K562 (cell line): ENCODE measurements around the gene GZMH. TPM values are rescaled to one million over a fixed set of nuclear protein-coding genes. Genes with fewer than 3 reads are reported as not detected.

Experiments
- ATAC-seq: fragments of 200-7000 bp; cut with Tn5 transposase; 3 replicates; pipeline ENCODE4 v1.9.1; 2020; ENCODE audit warnings: moderate library complexity
- BruUV-seq: library from RNA; stranded (reverse); fragments of 400-500 nt; replicated peaks from 2 replicates; lab custom pipeline; 2021; lab: Mats Ljungman, UMichigan
- CTCF ChIA-PET: fragments of 300-600 bp; formaldehyde crosslinking; extraction: SDS; loops from one replicate; lab custom pipeline; 2021; ENCODE audit warnings: low intra/inter-chr PET ratio; lab: Yijun Ruan, JAX
- POLR2A ChIA-PET: fragments of 300-600, 350-650 bp; sonication (Branson Sonifier 250); formaldehyde crosslinking; extraction: SDS; loops from one replicate; lab custom pipeline; 2021; ENCODE audit warnings: antibody characterized with exemption, inconsistent platforms; lab: Yijun Ruan, JAX
- DNase-seq, 4 experiments: peaks; one replicate each; pipeline versions ENCODE4 v3.0.0 to v3.0.0-alpha.2; 2011 to 2018; ENCODE audit warnings: low spot score in 3 of 4, mixed read lengths in 3 of 4; ENCODE audit errors: extremely low read depth in 1 of 4
- FAIRE-seq: peaks from 2 replicates; lab custom pipeline; 2011; peaks lifted over from hg19 to GRCh38; lab: Jason Lieb, UNC
- H2AFZ ChIP-seq: 2 replicates; pipeline ENCODE4 v1.6.0; 2011; ENCODE audit warnings: low read depth, low read length, control low read depth, inconsistent platforms
- H3K27ac ChIP-seq: fragments of 200-600 bp; 3 replicates; pipeline ENCODE4 v1.8.0; 2011; ENCODE audit warnings: low read depth, mild to moderate bottlenecking, control low read depth, inconsistent platforms, low read length, moderate library complexity, mixed read lengths; ENCODE audit errors: extremely low read depth
- H3K27me3 ChIP-seq, 2 experiments: fragments of 300-600 bp in 1 of 2; 2 replicates in 1 of 2; 3 replicates in 1 of 2; pipeline versions ENCODE4 v1.6.0 to v1.8.0; 2011; ENCODE audit warnings: inconsistent platforms in 2 of 2, low read length in 2 of 2, mild to moderate bottlenecking in 1 of 2, mixed read lengths in 1 of 2, moderate library complexity in 1 of 2; ENCODE audit not compliant: control insufficient read depth in 2 of 2, insufficient read depth in 2 of 2
- H3K36me3 ChIP-seq: fragments of 300-600 bp; 3 replicates; pipeline ENCODE4 v1.8.0; 2011; ENCODE audit warnings: mild to moderate bottlenecking, low read length, inconsistent platforms; ENCODE audit not compliant: control insufficient read depth, insufficient read depth
- H3K4me1 ChIP-seq, 2 experiments: fragments of 200-600 bp in 1 of 2; replicated peaks in 1 of 2; 2 replicates in 1 of 2; 3 replicates in 1 of 2; pipeline versions ENCODE4 v1.5.1 to v1.8.0; 2011; ENCODE audit warnings: inconsistent platforms in 2 of 2, low read length in 2 of 2, mild to moderate bottlenecking in 1 of 2, mixed read lengths in 1 of 2, moderate library complexity in 1 of 2; ENCODE audit not compliant: control insufficient read depth in 2 of 2, insufficient read depth in 2 of 2
- H3K4me2 ChIP-seq: 2 replicates; pipeline ENCODE4 v1.6.1; 2011; ENCODE audit warnings: low read length, control low read depth, inconsistent platforms, mixed read lengths; ENCODE audit not compliant: insufficient read depth
- H3K4me3 ChIP-seq: fragments of 200-600 bp; sonication (generic), shearing (Covaris generic); 2 replicates; pipeline ENCODE4 v1.5.1; 2016; ENCODE audit warnings: control low read depth, inconsistent platforms
- H3K79me2 ChIP-seq: fragments of 200-600 bp; 3 replicates; pipeline ENCODE4 v1.8.0; 2011; ENCODE audit warnings: low read length, inconsistent platforms; ENCODE audit not compliant: control insufficient read depth, insufficient read depth
- H3K9ac ChIP-seq, 2 experiments: 2 replicates each; pipeline versions ENCODE4 v1.6.0 to v1.6.1; 2011; ENCODE audit warnings: low read depth in 2 of 2, low read length in 2 of 2, control low read depth in 1 of 2, inconsistent platforms in 1 of 2, mild to moderate bottlenecking in 1 of 2, mixed read lengths in 1 of 2; ENCODE audit not compliant: insufficient read depth in 1 of 2
- H3K9me1 ChIP-seq: one replicate; pipeline ENCODE4 v1.6.0; 2011; ENCODE audit warnings: inconsistent platforms, mild to moderate bottlenecking, low read length, moderate library complexity; ENCODE audit not compliant: control insufficient read depth, insufficient read depth
- H3K9me3 ChIP-seq: replicated peaks from 2 replicates; pipeline ENCODE4 v1.5.1; 2011; ENCODE audit warnings: low read depth, low read length, inconsistent platforms; ENCODE audit not compliant: control insufficient read depth, insufficient read depth
- H4K20me1 ChIP-seq: replicated peaks from 2 replicates; pipeline ENCODE4 v1.6.1; 2011; ENCODE audit warnings: low read length, inconsistent platforms, mixed read lengths; ENCODE audit not compliant: control insufficient read depth, insufficient read depth
- CBX5 ChIP-seq: IDR thresholded peaks from 2 replicates; pipeline ENCODE4 v1.6.1; 2014; ENCODE audit warnings: low read depth, borderline replicate concordance
- ERF ChIP-seq: fragments of 450-650 bp; formaldehyde crosslinking; IDR thresholded peaks from 2 replicates; pipeline ENCODE4 v1.4.0; 2020; ENCODE audit warnings: mild to moderate bottlenecking, mixed read lengths
- FOXK2 ChIP-seq, 2 experiments: fragments of 450-650 bp; IDR thresholded peaks in 1 of 2; conservative IDR thresholded peaks in 1 of 2; 2 replicates each; pipeline ENCODE4 v1.6.1; 2016; ENCODE audit warnings: low read depth in 2 of 2, mild to moderate bottlenecking in 1 of 2
- HMG20B ChIP-seq: fragments of 250-450 bp; sonication (Bioruptor Pico); IDR thresholded peaks from 2 replicates; pipeline ENCODE4 v1.5.0; 2021; ENCODE audit warnings: mild to moderate bottlenecking
- KAT8 ChIP-seq: fragments of 450-650 bp; IDR thresholded peaks from 2 replicates; pipeline ENCODE4 v1.6.1; 2016; ENCODE audit warnings: low read depth, mild to moderate bottlenecking
- MEF2A ChIP-seq: IDR thresholded peaks from 2 replicates; pipeline ENCODE4 v1.6.1; 2011; ENCODE audit warnings: low read depth, mild to moderate bottlenecking, low read length, moderate library complexity; ENCODE audit not compliant: control insufficient read depth
- NRF1 ChIP-seq, 2 experiments: fragments of 450-650 bp; IDR thresholded peaks in 1 of 2; conservative IDR thresholded peaks in 1 of 2; 2 replicates each; pipeline ENCODE4 v1.6.1; 2014; ENCODE audit warnings: mild to moderate bottlenecking in 2 of 2
- TAL1 ChIP-seq: fragments of 450-650 bp; IDR thresholded peaks from 2 replicates; pipeline ENCODE4 v1.6.1; 2016; ENCODE audit warnings: mild to moderate bottlenecking
- ZFP36 ChIP-seq: fragments of 150-350 bp; IDR thresholded peaks from 2 replicates; pipeline ENCODE4 v1.6.1; 2018; ENCODE audit warnings: low read length, low read depth; ENCODE audit not compliant: partially characterized antibody
- ZNF239 ChIP-seq: fragments of 250-450 bp; sonication (Bioruptor Pico); IDR thresholded peaks from 2 replicates; pipeline ENCODE4 v1.4.0; 2020; ENCODE audit warnings: mild to moderate bottlenecking
- ZNF644 ChIP-seq: fragments of 200-800 bp; sonication (Bioruptor generic); IDR thresholded peaks from 2 replicates; pipeline ENCODE4 v1.6.1; 2016; ENCODE audit warnings: low read depth, missing genetic modification characterization, missing compliant biosample characterization
- ZNF75A ChIP-seq: fragments of 450-650 bp; formaldehyde crosslinking; IDR thresholded peaks from 2 replicates; pipeline ENCODE4 v1.4.0; 2020; ENCODE audit warnings: mild to moderate bottlenecking
- WGBS: fragments of 100-300 bp; shearing (Covaris generic); methylation state at CpG from one replicate; pipeline ENCODE4 v1.1.6; 2016; ENCODE audit warnings: low coverage, mixed read lengths; ENCODE audit not compliant: insufficient coverage; ENCODE audit errors: missing lambda C conversion rate; 5-methylcytosine and 5-hydroxymethylcytosine counted together
- in situ Hi-C: fragments of 300-500 bp; cut with MboI; formaldehyde crosslinking; loops from 4 replicates; pipeline ENCODE4 v1.15.0; 2018; ENCODE audit warnings: inconsistent platforms, mixed read lengths
- intact Hi-C: fragments of 100-400 bp; cut with micrococcal nuclease; formaldehyde crosslinking; loops from 2 replicates; pipeline ENCODE4 v1.14.2; 2022
- polyA plus RNA-seq, 8 experiments: library from polyadenylated mRNA; depleted of rRNA in 4 of 8; stranded (reverse) in 5 of 8; unstranded in 3 of 8; fragments of >200 nt; fragmentation: Nextera tagmentation in 2 of 8; fragmentation: Illumina TruSeq in 1 of 8; extraction: Ambion mirVana in 2 of 8; extraction: Trizol in 1 of 8; gene quantifications; 2 replicates each; pipeline versions ENCODE4 v1.2.1 to v1.2.3, GENCODE V29; 2011 to 2014; ENCODE audit warnings: inconsistent platforms in 1 of 8, missing spikeins in 1 of 8
- total RNA-seq, 7 experiments: library from RNA; depleted of rRNA in 6 of 7; stranded (reverse); fragments of >200 nt in 6 of 7; fragmentation: Illumina TruSeq in 2 of 7; extraction: Trizol in 2 of 7; gene quantifications; 2 replicates each; pipeline versions ENCODE4 v1.2.1 to v1.2.3, GENCODE V29; 2011 to 2021; ENCODE audit warnings: low replicate concordance in 1 of 7
- TF ChIP-seq, protein P1 (sequence below): fragments of 250-450 bp; sonication (Bioruptor Pico); IDR thresholded peaks from 2 replicates; pipeline ENCODE4 v1.5.0; 2021; ENCODE audit warnings: mild to moderate bottlenecking, moderate library complexity

Gene GZMH
- total and polyA plus RNA-seq, 9 of the 15 experiments (the other 6 are each of a cell fraction or from before 2014, with no cell fraction given) = not detected

DNA sequence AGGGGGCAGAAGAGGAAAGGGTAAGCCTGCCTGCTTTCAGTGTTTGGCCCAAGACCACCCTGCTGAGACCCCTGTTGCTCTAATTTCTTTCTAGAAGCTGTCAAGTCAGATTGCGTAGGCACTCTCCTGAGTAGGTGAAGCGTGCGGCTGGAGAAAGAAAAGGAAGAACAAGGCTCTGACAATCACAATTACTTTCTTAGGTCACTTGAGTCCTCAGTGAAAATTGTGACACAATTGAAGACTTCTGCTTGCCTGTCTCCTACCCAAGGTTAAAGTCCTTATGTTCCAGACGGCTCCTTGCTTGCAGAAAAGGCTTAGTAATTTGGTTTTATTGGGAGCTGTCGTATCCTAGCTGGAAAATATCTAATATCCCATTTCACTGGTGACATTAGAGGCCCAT is 32.7 kb downstream of the GZMH start:
- no TSS peak for BruUV-seq
- ChIA-PET CTCF (no interaction called here), POLR2A (no interaction called here)
- no peak overlapping the region for H3K27ac ChIP-seq
- no peak overlapping the region for H3K9ac ChIP-seq
- no peaks in the 10 kb centered on the region for H3K4me1 ChIP-seq
- in situ Hi-C loops = no loop called here
- H3K79me2 ChIP-seq = no peaks in the 10 kb centered on the region
- H3K9me3 ChIP-seq = no peaks in the 10 kb centered on the region
- TF ChIP-seq CBX5 (no peak), ZNF239 (CRISPR knock-in tag) (no peak), ZNF644 (no peak), MEF2A (no peak), ERF (CRISPR knock-in tag) (no peak), ZFP36 (no peak), KAT8 (no peak), TAL1 (no peak), ZNF75A (CRISPR knock-in tag) (no peak), FOXK2 (conservative IDR thresholded peaks at IDR 0.05 in 1 of 2, IDR thresholded peaks at IDR 0.05 in 1 of 2; ENCODE audit: low read depth in 2 of 2) (no peak), NRF1 (conservative IDR thresholded peaks at IDR 0.05 in 1 of 2, IDR thresholded peaks at IDR 0.05 in 1 of 2) (no peak), HMG20B (CRISPR knock-in tag) (no peak)
- TF ChIP-seq, protein P1, sequence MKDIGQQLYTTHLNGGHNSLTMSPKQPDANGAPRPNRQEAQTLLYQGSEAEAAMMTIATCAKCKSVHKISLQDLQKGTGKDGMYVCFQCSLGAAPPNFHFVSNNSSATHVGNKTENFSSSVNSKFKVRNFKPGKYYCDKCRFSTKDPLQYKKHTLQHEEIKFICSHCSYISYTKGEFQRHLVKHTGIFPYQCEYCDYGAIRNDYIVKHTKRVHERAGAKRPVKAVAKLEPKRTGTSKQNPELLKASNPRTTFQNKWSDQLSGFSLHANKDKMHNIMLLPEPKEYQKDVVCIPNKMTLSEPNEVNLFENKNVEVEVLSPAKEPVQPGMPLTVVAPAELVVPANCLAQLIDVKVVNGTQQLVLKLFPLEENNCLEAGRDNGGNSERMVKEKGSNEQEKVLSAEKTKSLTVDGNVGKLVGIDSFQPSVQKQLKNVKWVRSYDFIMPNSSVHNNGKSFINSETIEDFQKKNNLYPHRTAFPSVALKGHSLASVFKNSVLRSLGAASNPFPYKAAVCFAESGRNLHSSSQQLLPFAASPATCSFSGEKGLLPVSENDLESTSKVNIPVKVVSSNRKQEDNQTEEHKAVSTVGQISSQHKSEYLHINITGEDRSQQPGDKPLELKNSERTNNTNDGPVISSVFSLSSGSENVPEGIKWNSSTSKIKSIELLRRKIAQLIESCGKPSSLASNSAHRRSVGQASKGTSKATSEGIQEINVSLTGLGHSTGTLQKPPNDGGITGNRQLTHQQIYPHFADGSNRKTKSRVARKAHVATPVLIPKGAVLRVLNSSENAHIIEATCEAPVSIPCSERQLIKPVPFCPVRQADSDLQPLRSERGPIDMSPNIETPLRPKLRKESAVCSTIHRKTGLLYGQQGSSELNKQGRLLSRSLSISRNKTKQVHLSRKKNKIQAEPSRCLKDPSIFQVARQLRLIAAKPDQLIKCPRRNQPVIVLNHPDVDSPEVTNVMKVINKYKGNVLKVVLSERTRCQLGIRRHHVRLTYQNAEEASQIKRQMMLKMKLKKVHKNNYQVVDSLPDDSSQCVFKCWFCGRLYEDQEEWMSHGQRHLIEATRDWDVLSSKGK = no peak
- intact Hi-C loops = no loop called here
- no peak overlapping the region for H2AFZ ChIP-seq
- no peak overlapping the region for H3K4me2 ChIP-seq
- no peak for ATAC-seq
- H3K4me3 ChIP-seq = no peak overlapping the region
- no peaks in the 10 kb centered on the region for H3K9me1 ChIP-seq
- 3% methylated on average over 5 of the region's 5 CpGs for WGBS
- no peaks in the 10 kb centered on the region for H4K20me1 ChIP-seq
- no peak for DNase-seq
- H3K27me3 ChIP-seq = no peaks in the 10 kb centered on the region; a peak in 1 of 5 replicates
- FAIRE-seq = no peak
- H3K36me3 ChIP-seq = no peaks in the 10 kb centered on the region
